ENCODE measurements around the gene CDC20.

CDC20 gene

GRCh38 chr1:43358746-43359693, at the start of gene CDC20:
Gene CDC20, plus strand, starts transcription at chr1:43358981. Its CDS starts 235 bp downstream, at chr1:43359216.
- peak within 1 kb of the TSS; percentile 96 for H3K4me3 ChIP-seq (ENCODE audit: low read depth, low read length)
- peak; percentile 98 for DNase-seq (ENCODE audit: low read depth)
- no peak for TF ChIP-seq CTCF (IDR thresholded peaks at IDR 0.05; ENCODE audit: insufficient read depth, low read depth, low read length, missing control alignments)

- H3K4me3 ChIP-seq (ENCODE audit: low read depth, low read length): no peak overlapping the region
- DNase-seq (ENCODE audit: low read depth): no peak
- TF ChIP-seq CTCF (IDR thresholded peaks at IDR 0.05; ENCODE audit: insufficient read depth, low read depth, low read length, missing control alignments): no peak
Observed at GRCh38 chr1:43309405-43310025, 49.3 kb upstream of the CDC20 start.

GRCh38 chr1:43311521-43311920, 47.3 kb upstream of the CDC20 start:
- DNase-seq (ENCODE audit: low read depth): no peak
- no peak for TF ChIP-seq CTCF (IDR thresholded peaks at IDR 0.05; ENCODE audit: insufficient read depth, low read depth, low read length, missing control alignments)
- no peak overlapping the region for H3K4me3 ChIP-seq (ENCODE audit: low read depth, low read length)

GRCh38 chr1:43312212-43312623, 46.6 kb upstream of the CDC20 start:
- no peak overlapping the region for H3K4me3 ChIP-seq (ENCODE audit: low read depth, low read length)
- TF ChIP-seq CTCF (IDR thresholded peaks at IDR 0.05; ENCODE audit: insufficient read depth, low read depth, low read length, missing control alignments): no peak
- no peak for DNase-seq (ENCODE audit: low read depth)

GRCh38 chr1:43312663-43313515, 45.9 kb upstream of the CDC20 start:
- H3K4me3 ChIP-seq (ENCODE audit: low read depth, low read length): no peak overlapping the region
- DNase-seq (ENCODE audit: low read depth): no peak
- TF ChIP-seq CTCF (IDR thresholded peaks at IDR 0.05; ENCODE audit: insufficient read depth, low read depth, low read length, missing control alignments): no peak

- H3K4me3 ChIP-seq (ENCODE audit: low read depth, low read length): no peak overlapping the region
- no peak for TF ChIP-seq CTCF (IDR thresholded peaks at IDR 0.05; ENCODE audit: insufficient read depth, low read depth, low read length, missing control alignments)
- no peak for DNase-seq (ENCODE audit: low read depth)
Observed at GRCh38 chr1:43313771-43314170, 45.0 kb upstream of the CDC20 start.

Data from GM12865 (cell line).